Kidney (tissue), 14 donors: Measurements from ENCODE around the gene WDFY4. TPM values are rescaled to one million over a fixed set of nuclear protein-coding genes. Genes with fewer than 3 reads are reported as not detected.
A peak's percentile ranks its signal among the peaks of the same experiment; 100 is the strongest.

Source experiments
- DNase-seq, 5 donors: peaks; one replicate each; pipeline ENCODE4 v3.0.0-alpha.2; 2013 to 2020
- FAIRE-seq: peaks from 2 replicates; lab custom pipeline; 2012; peaks lifted over from hg19 to GRCh38; lab: Jason Lieb, UNC
- H3K27ac ChIP-seq, 2 donors: one replicate each; pipeline ENCODE4 v1.7.0; 2013; ENCODE audit warnings: low read depth in 2 of 2, low read length in 2 of 2, inconsistent platforms in 1 of 2
- H3K27me3 ChIP-seq: one replicate; pipeline ENCODE4 v1.7.1; 2013; ENCODE audit warnings: low read length, inconsistent platforms; ENCODE audit not compliant: control insufficient read depth, insufficient read depth
- H3K36me3 ChIP-seq, 3 donors: one replicate each; pipeline versions ENCODE4 v1.7.0 to v1.7.1; 2013; ENCODE audit warnings: low read length in 3 of 3, control low read depth in 1 of 3, inconsistent platforms in 1 of 3; ENCODE audit not compliant: insufficient read depth in 3 of 3, control insufficient read depth in 2 of 3
- H3K4me1 ChIP-seq, 3 donors: one replicate each; pipeline versions ENCODE4 v1.7.0 to v1.7.1; 2013; ENCODE audit warnings: low read length in 3 of 3, inconsistent platforms in 1 of 3, low read depth in 1 of 3; ENCODE audit not compliant: control insufficient read depth in 2 of 3, insufficient read depth in 2 of 3
- H3K4me3 ChIP-seq, 3 donors: one replicate each; pipeline versions ENCODE4 v1.7.0 to v1.8.1; 2013; ENCODE audit warnings: low read length in 3 of 3, control low read depth in 1 of 3, inconsistent platforms in 1 of 3
- H3K9ac ChIP-seq, 3 donors: one replicate each; pipeline versions ENCODE4 v1.7.0 to v1.7.1; 2013; ENCODE audit warnings: low read length in 3 of 3, control low read depth in 1 of 3, inconsistent platforms in 1 of 3
- H3K9me3 ChIP-seq, 3 donors: one replicate each; pipeline versions ENCODE4 v1.7.0 to v1.7.1; 2013; ENCODE audit warnings: low read length in 3 of 3, control low read depth in 1 of 3, inconsistent platforms in 1 of 3; ENCODE audit not compliant: control insufficient read depth in 2 of 3, insufficient read depth in 1 of 3
- CTCF ChIP-seq: IDR thresholded peaks from 3 replicates; pipeline ENCODE4 v1.5.1; 2012; ENCODE audit warnings: mild to moderate bottlenecking, moderate library complexity, borderline replicate concordance; ENCODE audit not compliant: insufficient read depth; ENCODE audit errors: extremely low read depth
- intact Hi-C: fragments of 100-400 bp; cut with DNase I; formaldehyde crosslinking; loops from one replicate; pipeline ENCODE4 v1.11.1; 2022
- polyA plus RNA-seq: library from polyadenylated mRNA; stranded (reverse); fragments of 350-450 nt; fragmentation: Illumina TruSeq; extraction: RNeasy Lipid Tissue Mini Kit (QIAGEN cat#74804); gene quantifications from one replicate; pipeline ENCODE4 v1.2.3, GENCODE V29; 2014; ENCODE audit warnings: low read depth, low replicate concordance; ENCODE audit not compliant: insufficient read depth
- total RNA-seq: library from RNA; stranded (reverse); fragmentation: NEBNext Ultra II Directional; extraction: Animal tissue kit (Norgen Biotek cat#: 25700); gene quantifications from one replicate; pipeline ENCODE4 v1.2.1, GENCODE V29; 2021
- donor health status: control.
- donor health status: control.
- donor health status: control.
- donor health status: control.
- donor health status: control.
- donor health status: DM: yes; HTN: yes; CAD: no.
- donor health status: Normal renal cell carcinoma (clear cell type).

Gene WDFY4
- total and polyA plus RNA-seq, 2 donors from 2014 or later = 1.7 to 13.3 TPM

GRCh38 chr10:48926764-48927540 lies 242.3 kb downstream of the WDFY4 start:
- H3K4me1 ChIP-seq = no peaks in the 10 kb centered on the region
- H3K27ac ChIP-seq = no peak overlapping the region
- TF ChIP-seq CTCF = no peak
- intact Hi-C loops = no loop called here
- H3K4me3 ChIP-seq = no peak overlapping the region
- H3K27me3 ChIP-seq = no peaks in the 10 kb centered on the region
- DNase-seq (peak in 3 of 5 donors; percentile 24 to 61 (median 30)), FAIRE-seq (no peak)
- no peak overlapping the region for H3K9ac ChIP-seq
- no peaks in the 10 kb centered on the region for H3K36me3 ChIP-seq
- H3K9me3 ChIP-seq = no peaks in the 10 kb centered on the region

- no peaks in the 10 kb centered on the region for H3K4me1 ChIP-seq
- DNase-seq (peak in 1 of 5 donors; percentile 2), FAIRE-seq (no peak)
- intact Hi-C loops = no loop called here
- H3K36me3 ChIP-seq = no peaks in the 10 kb centered on the region
- H3K4me3 ChIP-seq = no peak overlapping the region
- H3K9me3 ChIP-seq = no peaks in the 10 kb centered on the region
- H3K9ac ChIP-seq = no peak overlapping the region
- H3K27ac ChIP-seq = no peak overlapping the region
- no peaks in the 10 kb centered on the region for H3K27me3 ChIP-seq
- TF ChIP-seq CTCF = no peak
Observed at GRCh38 chr10:48929413-48929990, 244.8 kb downstream of the WDFY4 start.

GRCh38 chr10:48931188-48931587 lies 246.5 kb downstream of the WDFY4 start:
- intact Hi-C loops = no loop called here
- Histone ChIP-seq H3K27ac (no peak overlapping the region), H3K27me3 (no peaks in the 10 kb centered on the region), H3K9me3 (no peaks in the 10 kb centered on the region), H3K36me3 (no peaks in the 10 kb centered on the region), H3K4me1 (no peaks in the 10 kb centered on the region), H3K4me3 (no peak overlapping the region), H3K9ac (no peak overlapping the region)
- no peak for TF ChIP-seq CTCF
- DNase-seq (peak in 1 of 5 donors; percentile 3), FAIRE-seq (no peak)
